ENCODE data around the gene MERTK.

GRCh38 chr2:112055730-112056625 lies 157.6 kb downstream of the MERTK start:
- TF ChIP-seq CTCF (conservative IDR thresholded peaks at IDR 0.05) (no peak), ZFX (IDR thresholded peaks at IDR 0.05) (no peak)

Measured in C4-2B (cell line).